ENCODE results near the gene CACNA1D.

CACNA1D gene

DNA sequence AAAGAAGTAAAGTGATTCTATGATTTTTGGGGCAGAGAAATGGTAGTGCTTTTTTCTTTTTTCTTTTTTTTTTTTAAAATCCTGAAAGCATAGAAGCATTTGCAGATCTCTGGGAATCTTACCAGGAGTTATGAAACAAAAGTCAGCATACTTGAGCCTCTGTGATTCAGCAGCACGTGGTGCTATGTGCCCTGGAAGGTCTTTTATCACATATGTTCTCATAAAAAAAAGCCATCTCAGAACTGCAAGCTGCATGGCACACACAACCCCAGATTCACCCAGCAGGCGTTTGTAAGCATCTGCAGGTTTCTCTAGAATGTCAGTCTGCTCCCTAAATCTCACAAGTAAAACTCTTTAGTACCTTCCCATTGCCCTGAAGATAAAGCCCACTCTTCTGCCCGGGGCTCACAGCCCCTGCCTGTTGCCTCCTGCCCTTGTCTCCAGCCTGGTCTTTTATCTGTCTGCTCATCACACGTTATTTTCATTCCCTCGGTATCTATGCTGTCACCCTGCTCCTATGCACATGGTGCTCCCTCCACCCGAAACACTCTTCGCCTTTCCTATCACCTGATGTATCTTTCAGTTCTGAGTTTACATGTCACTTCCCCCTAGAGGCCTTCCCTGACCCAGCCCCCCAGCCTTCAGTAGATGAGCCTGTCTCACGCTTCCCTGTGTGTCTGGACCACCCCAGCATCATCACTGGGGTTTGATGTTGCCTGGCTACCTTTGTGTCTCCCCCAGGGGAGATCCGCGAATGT is 279.4 kb downstream of the CACNA1D start:
- in situ Hi-C loops (cut with MboI; ENCODE audit: low sequenced_read_pairs), result no loop called here

DNA sequence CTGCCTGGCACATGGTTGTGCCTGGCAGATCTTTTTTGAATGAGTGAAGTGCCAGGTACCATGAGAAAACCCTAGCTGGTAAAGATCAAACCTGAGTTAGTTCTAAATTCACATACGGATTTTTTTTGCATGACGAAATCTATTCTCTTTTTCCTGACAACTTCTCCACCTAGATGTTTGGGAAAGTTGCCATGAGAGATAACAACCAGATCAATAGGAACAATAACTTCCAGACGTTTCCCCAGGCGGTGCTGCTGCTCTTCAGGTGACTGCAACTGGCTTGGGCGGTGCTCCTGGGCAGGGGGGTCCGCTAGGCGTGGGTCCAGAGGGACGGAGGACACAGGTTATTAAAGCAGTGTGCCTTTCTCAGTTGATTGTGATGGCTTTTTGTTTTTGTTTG is 280.0 kb downstream of the CACNA1D start:
- in situ Hi-C loops (cut with MboI; ENCODE audit: low sequenced_read_pairs), result no loop called here

DNA sequence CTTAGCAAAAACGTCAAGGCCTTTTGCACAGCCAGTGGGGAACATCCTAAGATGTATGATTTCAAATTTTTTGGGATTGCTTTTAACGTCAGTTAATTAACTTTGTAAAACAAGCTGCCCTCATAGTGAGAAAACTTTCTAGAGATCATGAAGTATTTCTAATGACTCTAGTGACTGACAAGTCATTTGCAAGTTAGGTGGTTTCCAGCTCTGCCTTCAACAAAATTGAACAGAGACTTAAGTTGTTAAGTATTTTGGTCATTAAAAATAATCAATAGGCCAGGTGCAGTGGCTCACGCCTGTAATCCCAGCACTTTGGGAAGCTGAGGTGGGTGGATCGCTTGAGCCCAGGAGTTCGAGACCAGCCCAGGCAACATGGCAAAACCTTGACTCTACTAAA is 280.6 kb downstream of the CACNA1D start:
- in situ Hi-C loops (cut with MboI; ENCODE audit: low sequenced_read_pairs), result no loop called here

DNA sequence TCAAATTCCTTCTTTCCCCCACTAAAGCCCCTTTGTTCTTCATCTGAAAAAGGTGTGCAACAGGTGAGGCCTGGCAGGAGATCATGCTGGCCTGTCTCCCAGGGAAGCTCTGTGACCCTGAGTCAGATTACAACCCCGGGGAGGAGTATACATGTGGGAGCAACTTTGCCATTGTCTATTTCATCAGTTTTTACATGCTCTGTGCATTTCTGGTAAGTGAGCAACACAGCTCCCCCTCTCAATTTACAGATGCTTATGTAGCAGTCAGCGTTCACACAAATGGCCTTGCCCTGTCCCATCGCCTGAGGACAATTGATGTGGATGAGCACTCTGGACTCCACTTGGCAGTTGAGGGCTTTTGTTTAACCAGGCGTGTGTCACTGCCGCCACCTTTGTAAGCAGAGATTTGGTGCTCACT is 281.4 kb downstream of the CACNA1D start:
- in situ Hi-C loops (cut with MboI; ENCODE audit: low sequenced_read_pairs), result no loop called here

DNA sequence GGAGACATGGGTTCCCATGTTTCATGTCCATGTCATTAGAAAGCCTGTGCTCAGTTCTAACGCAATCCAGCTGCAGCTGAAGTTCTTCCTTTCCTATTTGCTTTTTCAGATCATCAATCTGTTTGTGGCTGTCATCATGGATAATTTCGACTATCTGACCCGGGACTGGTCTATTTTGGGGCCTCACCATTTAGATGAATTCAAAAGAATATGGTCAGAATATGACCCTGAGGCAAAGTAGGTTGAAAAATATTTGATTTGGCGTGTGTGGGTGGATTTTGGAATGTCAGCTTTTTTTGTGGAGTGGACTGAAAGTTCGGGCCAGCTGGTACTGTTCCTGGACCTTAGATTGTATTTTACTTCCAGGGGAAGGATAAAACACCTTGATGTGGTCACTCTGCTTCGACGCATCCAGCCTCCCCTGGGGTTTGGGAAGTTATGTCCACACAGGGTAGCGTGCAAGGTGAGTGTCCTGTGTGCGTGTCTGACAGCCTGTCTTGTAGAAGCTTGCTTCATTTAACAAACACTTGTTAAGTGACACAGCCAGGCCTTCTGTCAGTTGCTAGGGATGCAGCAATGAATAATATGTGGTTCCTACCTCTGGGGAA is 282.2 kb downstream of the CACNA1D start:
- in situ Hi-C loops (cut with MboI; ENCODE audit: low sequenced_read_pairs), result no loop called here

DNA sequence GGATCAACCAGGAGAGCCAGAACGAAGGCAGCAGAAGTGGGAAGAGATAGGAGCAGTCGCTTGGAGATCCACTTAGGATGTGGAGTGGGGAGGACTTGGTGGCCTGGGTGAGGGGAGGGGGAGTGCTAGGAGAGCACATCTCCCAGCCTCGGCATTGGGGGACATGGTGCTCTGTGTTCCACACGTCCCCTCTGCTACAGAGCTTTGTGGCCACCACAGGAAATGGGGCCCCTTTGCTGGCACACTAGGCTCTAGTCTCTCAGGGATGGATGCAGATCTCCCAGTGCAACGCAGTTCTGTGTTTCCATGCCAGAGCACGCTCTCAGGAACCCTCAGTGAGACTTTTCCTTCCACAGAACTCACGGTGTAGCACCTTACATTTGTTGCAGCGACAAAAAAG is 283.1 kb downstream of the CACNA1D start:
- in situ Hi-C loops (cut with MboI; ENCODE audit: low sequenced_read_pairs), result no loop called here

DNA sequence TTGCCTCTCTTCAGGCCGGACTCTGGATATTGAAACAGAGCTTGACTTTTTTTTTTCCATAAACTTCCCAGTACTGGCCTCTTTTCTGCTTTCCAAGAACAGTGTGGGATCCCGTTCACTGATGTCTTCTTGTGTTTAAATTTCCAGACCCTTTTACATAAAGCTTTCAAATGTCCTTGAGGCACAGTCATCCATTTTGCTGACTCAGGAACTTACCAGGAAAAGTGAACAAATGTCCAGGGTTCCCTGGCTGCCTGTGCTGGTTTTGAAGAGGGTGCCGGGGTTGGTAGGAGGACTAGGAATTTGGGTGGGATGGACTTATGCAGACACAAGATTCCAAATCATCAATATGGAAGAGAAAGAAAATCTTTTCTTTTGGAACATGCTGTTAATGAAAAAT is 283.7 kb downstream of the CACNA1D start:
- in situ Hi-C loops (cut with MboI; ENCODE audit: low sequenced_read_pairs), result no loop called here

DNA sequence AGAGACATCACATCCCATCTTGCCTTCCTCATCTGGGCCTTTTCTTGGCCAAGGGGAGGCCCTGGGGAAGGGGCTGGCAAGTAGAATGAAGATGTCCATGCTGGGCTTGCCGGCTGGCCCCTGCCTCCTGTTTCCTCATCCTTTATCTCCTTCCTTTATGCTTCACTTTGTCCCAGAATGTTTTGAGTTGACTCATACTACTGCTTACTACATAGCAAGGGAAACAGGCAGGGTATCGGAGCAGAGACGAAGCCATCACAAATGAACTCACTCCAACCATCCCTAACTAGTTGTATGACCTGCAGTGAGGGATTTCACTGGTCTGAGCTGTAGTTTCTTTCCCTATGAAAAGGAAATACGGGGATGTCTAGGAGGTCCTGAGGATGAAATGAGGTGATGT is 285.8 kb downstream of the CACNA1D start:
- in situ Hi-C loops (cut with MboI; ENCODE audit: low sequenced_read_pairs), result no loop called here

DNA sequence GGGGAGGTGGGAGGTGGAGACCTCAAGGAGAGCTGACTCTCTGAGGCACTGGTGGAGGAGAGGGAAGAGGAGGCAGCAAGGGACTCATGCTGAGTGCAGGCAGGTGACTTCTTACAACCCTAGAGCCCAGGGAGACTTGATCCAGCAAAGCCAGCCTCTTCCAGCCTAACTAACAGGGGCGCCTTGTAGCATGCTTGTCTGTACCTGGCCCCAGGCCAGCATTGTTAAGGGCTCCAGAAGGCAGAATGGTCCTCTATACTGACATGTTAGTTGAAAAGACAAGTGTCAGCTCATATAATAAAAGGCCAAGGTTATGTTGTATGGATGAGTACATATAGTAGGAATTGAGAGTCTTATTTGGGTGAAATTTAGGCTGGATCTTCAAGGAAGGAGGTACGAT is 286.4 kb downstream of the CACNA1D start:
- in situ Hi-C loops (cut with MboI; ENCODE audit: low sequenced_read_pairs), result no loop called here

DNA sequence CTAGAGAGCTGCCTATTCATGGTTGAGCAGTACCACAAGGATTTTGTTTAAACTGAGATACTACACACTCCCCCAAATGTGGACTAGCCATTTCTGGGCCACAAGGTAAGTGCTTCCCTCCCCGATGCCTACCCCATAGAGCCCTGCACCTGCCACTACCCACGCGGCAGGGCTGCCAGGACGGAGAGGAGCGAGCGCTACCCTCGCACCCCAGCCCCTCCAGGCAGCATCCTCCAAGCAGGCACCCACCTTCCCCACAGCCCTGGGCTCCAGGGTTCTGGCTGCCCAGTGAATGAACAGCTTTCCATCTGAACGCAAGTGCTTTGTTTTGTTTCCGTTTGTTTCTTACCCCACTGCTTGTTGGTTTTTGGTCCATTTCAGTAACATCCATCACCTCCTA is 292.6 kb downstream of the CACNA1D start:
- in situ Hi-C loops (cut with MboI; ENCODE audit: low sequenced_read_pairs), result no loop called here

DNA sequence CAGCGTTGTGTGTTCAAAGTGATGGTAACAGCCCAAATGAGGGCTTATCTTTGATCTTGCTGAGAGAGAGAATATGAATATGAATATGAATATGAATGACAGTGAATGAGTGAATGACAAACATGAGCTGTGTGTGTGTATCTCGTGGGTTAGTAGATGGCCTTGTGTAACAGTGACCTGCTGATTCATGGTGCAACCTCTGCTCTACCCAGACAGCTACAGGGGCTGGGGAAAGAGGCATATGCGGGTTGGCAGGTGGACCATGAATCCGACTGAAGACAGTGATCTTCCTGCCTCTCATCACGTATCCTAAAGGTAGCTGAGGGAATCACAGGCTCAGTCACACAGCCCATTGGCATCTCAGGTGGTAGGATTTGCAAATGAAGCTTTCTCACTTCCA is 293.6 kb downstream of the CACNA1D start:
- in situ Hi-C loops (cut with MboI; ENCODE audit: low sequenced_read_pairs), result no loop called here

DNA sequence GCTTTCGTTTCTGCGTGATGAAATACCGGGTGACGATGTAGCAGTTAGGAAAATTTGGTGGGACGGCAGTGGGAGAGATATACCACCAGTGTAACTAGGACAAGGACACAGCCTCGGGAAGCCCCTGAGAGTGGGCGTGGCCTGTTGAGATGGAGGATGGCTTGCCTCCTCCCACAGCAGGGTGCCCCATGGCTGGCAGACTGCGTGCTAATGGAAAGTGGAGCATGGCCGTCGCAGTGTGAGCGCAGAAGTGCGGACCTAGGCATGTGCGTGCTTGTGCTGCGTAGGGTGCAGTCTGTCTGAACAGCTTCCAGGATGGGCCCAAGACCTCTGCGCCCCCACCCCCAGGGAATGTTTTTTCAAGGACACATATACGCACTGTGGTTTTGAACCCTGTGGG is 295.0 kb downstream of the CACNA1D start:
- in situ Hi-C loops (cut with MboI; ENCODE audit: low sequenced_read_pairs), result no loop called here

DNA sequence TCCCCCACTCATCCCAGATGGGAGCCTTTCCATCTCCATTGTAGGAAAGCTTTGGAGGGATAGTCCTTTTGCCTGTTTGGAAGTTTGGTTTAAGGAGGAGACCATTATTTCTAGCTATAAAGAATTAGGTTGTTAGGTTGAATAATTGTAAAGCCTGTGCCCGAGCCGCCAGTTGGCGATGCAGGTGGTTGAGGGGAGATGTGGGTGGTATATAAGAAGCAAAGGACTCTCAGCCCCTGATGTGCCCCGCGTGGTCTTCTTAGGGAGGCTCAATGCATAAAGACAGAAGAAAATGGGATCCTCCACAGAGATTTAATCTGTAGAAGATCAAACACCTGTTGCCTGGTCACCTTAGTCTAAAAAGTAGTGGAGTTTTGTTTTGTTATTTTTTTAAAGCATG is 296.1 kb downstream of the CACNA1D start:
- in situ Hi-C loops (cut with MboI; ENCODE audit: low sequenced_read_pairs), result no loop called here

DNA sequence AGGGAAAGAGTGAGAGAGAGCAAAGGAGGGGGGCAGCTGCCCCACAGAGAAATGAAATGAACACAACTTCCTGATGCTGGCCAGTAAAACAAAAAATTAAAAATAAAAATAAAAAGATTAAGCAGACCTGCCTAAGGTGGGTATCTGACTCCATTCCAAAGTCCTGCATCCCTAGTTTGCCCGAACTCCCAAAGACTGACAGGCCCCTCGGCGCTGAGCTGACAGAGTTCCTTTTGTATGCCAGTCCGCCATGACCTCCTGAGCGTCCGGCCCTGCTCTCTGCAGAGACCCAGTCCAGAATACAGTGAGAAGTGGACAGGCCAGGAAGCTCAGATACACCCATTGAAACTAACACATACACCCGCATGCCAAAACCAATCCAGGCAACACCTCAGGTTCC is 296.9 kb downstream of the CACNA1D start:
- in situ Hi-C loops (cut with MboI; ENCODE audit: low sequenced_read_pairs), result no loop called here

DNA sequence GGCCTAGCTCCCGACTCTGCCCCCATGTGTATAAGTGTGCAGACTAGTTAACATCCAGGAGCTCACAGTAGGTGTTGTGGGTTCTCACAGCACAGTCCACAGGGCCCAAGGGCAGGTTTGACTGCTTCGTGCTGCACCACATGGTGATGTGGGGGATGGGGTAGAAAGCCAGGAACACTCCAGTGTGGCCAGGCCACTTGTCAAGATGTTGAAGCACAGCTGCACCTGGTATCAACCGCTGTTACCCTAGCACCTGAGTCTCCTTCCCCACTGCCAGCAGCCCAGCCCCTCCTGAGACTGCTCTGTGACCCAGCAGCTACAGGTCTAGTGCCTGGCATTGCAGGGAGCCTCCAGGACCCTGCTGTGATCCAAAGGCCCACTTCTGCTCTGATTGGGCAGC is 298.5 kb downstream of the CACNA1D start:
- in situ Hi-C loops (cut with MboI; ENCODE audit: low sequenced_read_pairs), result no loop called here

DNA sequence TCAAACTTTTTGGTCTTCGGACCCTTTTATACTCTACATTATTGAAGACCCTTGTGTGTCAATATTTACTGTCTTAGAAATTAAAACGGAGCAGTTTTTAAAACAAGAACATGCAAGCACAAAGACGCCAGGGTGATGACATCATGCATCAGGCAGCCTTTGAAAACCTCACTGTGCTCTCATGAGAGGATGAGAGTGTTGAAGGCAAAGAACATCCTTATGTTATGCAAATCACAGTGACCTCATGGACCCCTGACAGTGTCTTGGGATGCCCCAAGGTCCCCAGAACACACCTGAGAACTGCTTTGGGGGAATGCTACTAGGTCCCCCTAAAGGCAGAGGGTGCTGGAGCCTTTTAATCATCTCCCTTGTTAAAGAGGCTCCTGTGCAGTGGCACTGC is 300.2 kb downstream of the CACNA1D start:
- in situ Hi-C loops (cut with MboI; ENCODE audit: low sequenced_read_pairs), result no loop called here

DNA sequence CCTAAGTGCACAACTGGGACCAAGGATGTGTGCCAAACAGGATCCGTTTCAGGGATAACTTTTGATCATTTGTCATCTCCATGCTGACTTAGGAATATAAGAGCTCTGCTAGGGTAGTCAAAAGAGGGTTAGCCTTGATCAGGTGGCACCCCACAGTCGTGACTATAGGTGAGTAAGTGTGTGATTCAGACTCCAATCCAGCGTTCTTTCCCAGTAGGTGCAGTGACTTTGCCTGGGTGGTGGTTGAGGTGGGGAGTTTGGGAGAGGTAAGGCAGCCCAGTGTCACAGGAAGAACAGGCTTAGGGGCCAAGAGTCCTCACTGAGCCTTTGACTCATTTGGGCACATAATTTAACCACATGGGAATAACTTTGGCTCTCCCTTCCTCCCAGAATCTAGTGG is 300.8 kb downstream of the CACNA1D start:
- in situ Hi-C loops (cut with MboI; ENCODE audit: low sequenced_read_pairs), result no loop called here

DNA sequence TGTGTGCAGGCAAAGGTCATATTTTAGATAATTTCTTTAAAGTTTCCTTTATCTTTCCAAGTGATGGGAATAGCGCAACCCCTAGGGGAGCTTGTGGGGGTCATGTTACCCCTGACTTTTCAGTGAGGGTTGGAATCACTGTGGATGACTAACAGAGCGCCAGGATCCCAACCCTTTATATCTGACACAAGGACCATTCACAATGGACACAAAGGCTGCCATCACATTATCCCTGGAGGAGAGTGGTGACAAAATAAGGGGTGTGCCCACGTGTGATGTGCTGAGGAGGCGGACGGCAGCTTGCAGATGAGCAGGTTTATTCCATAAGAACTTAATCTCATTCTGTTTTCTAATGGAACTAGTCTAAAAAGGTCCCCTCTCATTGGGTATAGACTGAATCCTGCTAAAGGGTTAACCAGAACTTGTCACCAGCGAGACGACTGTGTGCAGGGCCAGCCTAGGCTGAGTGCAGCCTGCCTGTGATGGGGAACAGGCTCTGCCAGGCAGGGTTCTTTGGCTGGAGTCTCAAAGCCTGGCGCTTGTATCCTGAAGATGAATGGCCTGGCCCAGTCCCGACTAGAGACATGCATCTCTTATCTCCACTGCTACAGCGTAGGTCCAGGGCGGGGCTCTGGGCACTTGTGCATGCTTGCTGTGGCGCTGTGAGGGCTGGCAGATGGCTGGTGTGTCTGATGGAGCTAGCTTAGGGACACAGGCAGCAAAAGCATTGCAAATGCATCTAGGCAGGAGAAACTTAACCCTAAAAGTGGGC is 301.6 kb downstream of the CACNA1D start:
- in situ Hi-C loops (cut with MboI; ENCODE audit: low sequenced_read_pairs), result no loop called here

DNA sequence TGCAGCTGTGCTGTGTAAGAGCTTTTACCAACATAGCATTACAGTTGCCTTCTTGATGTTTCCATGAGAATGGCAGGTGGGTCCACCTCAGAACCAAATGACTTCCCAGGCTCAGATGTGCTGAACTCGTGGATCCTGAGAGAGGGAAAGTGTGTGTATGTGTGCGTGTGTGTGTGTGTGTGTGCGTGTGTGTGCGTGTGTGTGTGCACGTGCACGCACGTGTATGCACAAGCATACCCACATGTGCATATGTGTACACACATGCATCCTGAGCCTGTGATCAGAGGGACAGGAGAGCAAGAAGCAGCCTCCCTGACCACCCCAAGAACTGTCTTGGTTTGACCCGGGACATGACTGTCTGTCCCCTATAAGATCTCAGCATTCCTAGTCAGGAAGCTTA is 303.7 kb downstream of the CACNA1D start:
- in situ Hi-C loops (cut with MboI; ENCODE audit: low sequenced_read_pairs), result no loop called here

DNA sequence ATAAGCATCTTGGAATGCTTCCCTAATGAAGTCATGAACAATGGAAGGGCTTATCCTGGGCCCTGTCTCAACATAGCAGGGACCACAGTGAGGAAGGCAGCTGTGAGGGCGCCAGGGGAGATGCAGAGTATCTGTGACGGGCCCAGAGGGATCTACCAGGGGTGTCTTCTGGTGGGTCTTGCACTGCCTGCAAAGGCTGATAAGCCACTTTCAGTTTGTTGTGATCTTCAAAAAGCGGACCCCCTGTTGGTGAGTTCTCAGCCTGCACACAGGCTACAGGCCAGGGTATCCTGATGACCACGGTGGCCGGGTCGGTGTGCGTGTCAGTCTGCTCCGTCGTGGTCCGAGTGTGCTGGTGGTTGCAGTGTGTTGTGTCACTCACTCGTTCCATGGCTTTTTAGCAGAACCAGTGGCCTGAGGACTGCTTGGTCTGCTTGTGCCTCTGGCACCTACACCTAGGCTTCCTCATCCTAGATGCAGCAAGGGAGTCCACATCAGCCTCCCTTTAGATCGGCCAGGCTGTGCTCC is 305.0 kb downstream of the CACNA1D start:
- in situ Hi-C loops (cut with MboI; ENCODE audit: low sequenced_read_pairs), result no loop called here

DNA sequence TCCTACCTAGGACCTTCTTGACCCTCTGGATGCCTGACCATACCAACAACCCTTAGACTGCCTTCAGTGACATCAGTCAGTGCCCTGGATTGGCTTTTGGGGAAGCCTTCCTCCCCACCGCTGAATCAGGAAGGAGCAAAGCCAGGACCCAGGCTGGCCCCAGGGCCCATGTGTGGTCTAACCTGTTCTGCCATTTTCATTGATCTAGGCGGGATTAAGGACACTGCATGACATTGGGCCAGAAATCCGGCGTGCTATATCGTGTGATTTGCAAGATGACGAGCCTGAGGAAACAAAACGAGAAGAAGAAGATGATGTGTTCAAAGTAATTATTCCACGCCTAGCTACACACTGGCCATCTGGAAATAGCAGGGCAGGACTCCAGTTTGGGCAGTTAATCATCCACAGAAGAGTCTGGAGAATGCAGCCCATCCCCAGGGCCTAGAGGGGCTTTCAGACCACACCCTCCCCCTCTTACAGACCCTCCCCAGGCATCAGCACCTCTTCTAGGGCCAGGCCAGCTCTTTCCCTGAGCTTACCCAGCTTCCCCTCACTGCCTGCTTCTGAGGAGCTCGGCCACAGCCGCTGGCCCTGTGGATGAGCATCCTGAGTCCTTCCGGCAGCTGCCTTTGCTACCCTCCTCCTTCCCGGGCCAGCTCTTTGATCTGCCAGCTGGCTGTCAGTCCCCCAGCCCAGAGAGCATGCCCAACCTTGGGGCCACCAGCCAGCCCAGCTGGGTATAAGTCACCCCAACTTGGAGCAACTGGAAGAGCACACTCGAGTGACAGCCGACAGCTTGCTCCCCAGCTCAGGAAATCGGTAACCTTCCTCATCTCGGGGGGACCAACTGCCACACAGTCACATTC is 305.9 kb downstream of the CACNA1D start:
- in situ Hi-C loops (cut with MboI; ENCODE audit: low sequenced_read_pairs), result no loop called here
